ENCODE measurements around the gene TRMU.

The TRMU gene, protein sequence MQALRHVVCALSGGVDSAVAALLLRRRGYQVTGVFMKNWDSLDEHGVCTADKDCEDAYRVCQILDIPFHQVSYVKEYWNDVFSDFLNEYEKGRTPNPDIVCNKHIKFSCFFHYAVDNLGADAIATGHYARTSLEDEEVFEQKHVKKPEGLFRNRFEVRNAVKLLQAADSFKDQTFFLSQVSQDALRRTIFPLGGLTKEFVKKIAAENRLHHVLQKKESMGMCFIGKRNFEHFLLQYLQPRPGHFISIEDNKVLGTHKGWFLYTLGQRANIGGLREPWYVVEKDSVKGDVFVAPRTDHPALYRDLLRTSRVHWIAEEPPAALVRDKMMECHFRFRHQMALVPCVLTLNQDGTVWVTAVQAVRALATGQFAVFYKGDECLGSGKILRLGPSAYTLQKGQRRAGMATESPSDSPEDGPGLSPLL

DNA sequence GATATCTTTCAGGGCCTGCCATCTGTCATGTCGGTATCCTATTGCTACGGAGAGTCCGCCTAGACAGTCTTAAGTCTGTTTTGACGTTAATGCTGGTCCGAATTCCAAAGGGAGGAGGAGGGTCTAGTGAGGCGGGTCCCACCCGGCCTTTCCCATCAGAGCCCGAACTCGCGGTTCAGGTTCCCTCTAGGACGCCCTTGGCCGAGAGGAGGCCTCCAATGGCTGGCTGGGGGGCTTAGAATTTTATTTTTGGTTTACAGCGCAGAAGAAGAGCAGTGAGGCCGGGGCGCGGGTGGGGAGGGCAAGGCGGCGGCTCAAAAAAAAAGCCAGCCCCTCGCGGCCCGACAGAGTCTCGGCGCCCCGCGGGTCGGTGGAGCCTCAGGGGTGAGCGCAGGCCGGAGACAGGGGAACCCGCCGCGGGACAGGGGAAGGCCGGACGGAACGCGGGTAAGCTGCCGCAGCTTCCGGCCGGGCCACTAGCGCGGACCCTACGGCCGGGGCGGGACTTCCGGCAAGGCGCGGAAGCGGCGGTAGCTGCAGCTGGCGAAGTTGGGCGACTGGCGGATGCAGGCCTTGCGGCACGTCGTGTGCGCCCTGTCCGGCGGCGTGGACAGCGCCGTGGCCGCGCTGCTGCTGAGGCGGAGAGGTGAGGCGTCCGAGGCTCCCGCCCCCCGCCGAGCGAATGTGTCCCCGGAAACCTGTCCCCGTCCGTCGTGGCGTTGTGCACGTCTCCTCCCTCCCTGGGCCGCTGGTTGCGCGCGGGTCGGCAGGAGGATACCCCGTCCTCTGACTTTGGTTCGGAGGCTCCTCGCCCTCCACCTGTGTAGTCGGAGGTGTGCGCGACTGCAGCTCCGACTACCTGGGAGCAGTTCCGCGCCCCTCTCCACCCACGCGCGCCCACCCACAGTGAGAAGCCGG, at the start of gene TRMU:
Gene TRMU, plus strand, starts transcription at position 514 of the 918 bp plus-strand sequence. Its CDS starts 51 bp downstream, at position 565.
- peak; percentile 44 for DNase-seq (ENCODE audit: low read depth)

DNA sequence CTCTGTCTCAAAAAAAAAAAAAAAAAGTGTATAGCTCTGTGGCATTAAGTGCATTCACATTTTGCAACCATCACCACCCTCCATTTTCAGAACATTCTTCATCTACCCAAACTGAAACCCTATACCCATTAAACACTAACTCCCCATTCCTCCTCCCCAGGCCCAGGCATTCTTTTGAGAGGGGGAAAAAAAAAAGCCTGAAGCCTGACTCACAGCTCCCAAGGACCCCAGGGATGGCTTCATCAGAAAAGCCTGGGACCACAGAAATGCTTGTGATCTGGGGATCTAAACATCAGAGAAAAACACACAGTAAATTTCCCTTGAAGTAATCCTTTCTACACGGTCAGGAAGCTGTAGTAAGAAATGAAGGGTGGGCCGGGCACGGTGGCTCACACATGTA, 49.5 kb upstream of the TRMU start:
- no peak for DNase-seq (ENCODE audit: low read depth)

DNA sequence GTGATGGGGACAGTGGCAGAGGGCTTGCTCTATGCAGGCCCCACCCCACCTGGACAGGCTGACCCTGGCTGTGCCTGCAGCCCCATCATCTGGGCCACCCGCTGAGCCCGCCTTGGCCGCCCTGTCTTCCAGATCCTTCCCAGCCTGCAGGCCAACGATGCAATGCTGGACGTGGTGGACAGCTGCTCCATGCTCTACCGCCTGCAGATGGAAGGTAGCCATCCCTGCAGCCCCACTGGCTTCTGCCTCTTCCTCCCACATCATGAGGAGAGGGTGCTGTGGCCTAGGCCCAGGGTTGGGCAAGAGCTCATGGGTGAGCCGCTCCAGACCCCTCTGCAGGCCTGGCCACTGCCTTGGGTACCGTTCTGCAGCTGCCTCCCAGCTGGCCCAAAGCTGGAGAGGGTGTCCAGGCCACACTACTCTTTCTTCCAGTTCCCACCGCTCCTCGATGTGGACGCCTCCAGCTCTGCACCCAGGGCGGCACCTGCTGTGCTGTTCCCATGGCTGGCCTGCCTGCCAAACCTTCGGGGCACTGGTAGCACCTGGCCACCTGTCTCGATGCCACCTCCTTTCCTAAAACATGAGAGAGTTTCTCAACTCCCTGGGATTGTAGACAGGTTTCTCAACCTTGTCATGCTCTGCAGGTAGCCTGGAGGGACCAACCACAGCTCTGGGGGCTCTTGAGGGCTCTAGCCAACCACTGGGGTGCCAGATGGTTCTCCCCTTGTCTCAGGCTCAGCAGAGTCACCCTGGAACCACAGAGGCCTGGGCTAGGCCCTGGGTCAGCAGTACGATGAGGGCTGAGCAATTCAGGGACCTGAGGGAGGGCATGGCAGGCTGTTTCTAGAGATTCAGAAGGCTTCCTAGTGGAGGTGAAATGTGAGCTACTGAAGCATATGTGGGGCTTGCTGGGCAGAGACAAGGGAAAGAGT, 48.3 kb upstream of the TRMU start:
- no peak for DNase-seq (ENCODE audit: low read depth)

DNA sequence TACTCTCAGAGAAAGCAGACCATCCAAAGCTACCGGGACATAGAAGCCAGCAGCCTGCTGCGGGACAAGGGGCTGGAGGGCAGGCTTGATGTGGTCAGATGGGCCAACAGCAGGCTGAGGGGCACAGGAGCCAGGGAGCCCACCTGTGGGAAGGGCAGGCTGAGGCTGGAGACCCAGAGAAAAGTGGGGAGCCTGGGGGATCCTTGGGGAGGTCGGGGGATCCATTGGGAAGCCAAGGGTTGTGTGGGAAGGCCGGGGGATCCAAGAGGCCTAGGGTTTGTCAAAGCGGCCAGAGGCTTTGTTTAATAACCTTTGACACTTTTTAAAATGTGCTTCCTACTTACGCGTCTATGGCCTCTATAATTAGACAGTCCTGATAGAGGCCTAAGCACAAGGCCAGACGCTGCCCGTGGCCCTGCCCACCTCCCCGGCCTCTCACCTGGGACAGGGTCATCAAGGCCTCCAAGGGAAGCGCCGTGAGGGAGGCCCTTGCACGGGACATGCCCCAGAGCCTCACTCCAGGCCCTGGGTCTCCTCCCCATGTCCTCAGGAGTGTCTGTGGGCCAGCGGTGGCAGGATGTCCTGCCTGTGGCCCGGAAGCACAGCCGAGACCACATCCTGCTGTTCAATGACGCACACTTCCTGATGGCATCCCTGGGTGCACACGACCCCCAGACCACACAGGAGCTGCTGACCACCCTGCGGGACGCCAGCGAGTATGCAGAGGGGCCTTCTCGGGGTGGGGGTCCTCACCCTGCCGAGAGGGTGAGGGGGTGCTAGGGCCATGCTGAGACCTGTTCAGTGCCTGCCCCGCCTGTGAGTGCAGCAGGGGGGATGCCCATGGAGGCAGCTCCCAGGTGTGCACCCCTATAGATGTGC, 47.4 kb upstream of the TRMU start:
- DNase-seq (ENCODE audit: low read depth), result no peak

DNA sequence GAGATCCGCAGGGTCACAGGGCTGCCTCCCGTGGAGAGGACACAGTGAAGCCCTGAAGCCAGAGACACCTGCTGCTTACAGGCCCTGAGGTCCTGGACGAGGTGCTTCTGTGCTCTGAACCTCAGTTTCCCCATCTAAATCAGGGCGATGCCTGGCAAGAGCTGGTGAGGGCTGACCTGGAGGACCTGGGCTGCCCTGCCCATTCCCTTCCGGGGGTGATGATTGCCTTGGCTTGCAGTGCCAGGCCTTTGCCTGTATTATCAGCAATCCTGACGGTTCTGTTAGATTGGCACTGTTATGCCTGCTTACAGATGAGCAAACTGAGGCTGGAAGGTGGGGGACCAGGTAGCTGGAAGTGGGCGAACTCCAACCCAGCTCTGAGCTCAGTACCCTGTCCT, 46.7 kb upstream of the TRMU start:
- no peak for DNase-seq (ENCODE audit: low read depth)

DNA sequence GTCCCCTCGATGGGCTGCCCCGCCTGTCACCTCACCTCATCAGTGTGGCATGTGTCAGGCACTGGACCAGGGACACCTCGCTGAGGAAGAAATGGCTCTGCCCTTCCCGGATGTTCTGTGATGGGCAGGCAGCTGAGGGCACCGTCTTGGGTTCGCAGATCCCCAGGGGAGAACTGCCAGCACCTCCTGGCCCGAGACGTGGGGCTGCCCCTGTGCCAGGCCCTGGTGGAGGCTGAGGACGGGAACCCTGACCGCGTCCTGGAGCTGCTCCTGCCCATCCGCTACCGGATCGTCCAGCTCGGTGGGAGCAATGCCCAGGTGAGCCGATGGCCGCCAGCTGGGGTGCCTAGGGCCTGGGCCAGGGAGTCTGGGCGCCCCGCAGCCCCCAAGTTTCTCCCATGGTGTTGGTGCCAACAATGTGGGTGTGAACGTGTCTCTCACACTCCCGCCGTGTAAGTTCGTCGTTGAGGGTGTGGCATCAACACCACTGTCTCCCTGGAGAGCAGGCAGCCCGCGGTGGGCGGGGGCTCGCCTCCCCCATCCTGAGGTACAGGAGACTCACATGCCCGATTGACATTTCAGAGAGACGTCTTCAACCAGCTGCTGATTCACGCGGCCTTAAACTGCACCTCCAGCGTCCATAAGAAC, 46.1 kb upstream of the TRMU start:
- DNase-seq (ENCODE audit: low read depth), result no peak

DNA sequence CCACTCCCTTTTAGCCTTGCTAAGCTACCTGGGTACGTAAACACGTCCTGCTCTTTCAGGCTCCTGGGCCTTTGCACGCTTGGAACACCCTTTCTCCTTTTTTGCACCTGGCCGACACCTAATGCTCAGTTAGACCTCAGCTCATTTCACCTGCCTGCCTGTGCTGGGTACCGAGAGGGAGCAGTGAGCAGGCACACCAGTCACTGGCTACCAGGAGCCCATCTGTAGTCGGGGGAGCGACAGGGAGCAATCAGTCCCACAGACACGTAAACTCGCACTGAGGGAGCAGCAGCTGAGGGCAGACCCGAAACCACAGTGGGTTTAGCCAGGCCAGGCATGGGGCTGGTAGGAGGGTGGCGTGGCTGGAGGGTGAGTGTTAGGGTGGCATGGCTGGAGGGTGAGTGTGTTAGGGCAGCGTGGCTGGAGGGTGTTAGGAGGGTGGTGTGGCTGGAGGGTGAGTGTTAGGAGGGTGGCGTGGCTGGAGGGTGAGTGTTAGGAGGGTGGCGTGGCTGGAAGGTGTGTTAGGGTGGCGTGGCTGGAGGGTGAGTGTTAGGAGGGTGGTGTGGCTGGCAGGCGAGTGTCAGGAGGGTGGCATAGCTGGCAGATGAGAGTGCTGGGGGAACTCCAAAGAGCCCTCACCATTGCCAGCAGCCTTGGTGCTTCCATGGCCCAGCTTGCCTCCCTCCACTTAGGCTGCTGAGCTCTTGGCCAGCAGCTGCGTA, 45.2 kb upstream of the TRMU start:
- no peak for DNase-seq (ENCODE audit: low read depth)

DNA sequence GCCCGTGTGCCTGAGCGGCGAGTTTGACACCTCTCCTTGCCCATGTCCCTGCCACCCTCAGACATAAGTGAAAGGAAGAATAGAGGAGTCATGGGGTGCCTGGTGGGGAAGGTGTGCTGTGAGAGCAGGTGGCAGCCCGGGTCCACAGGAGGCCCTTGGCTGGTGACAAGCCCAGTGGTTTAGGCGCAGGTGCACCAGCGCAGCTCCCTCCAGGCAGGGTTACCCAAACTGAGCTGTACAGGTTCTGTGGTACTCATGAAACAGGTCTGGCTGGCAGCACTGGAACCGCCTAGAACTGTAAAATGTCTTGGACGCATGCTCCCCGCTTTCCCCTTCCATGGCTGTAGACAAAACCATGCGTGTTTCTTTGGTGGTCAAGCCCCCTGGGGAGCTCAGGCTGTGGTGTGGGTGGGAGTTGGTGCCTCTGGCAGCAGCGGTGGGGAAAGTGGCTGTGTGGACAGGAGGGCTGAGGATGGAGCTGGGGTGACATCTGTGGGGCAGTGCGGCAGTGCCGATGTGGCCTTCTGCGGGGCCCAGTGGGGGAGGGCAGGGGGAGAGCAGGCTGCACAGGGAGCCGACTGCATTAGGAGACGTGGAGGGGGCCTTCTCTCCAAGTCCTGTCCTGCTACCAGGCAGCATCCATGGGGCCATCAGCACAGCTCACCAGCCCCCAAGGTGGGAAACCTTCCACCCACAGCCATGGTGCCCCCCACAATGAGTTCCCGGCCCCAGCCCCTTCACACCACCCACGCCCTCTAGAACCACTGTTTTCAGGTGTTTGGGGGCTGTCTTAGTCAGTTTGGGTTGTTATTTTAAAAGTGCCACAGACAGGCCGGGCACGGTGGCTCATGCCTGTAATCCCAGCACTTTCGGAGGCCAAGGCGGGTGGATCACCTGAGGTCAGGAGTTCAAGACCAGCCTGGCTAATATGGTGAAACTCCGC, 44.4 kb upstream of the TRMU start:
- DNase-seq (ENCODE audit: low read depth), result no peak

DNA sequence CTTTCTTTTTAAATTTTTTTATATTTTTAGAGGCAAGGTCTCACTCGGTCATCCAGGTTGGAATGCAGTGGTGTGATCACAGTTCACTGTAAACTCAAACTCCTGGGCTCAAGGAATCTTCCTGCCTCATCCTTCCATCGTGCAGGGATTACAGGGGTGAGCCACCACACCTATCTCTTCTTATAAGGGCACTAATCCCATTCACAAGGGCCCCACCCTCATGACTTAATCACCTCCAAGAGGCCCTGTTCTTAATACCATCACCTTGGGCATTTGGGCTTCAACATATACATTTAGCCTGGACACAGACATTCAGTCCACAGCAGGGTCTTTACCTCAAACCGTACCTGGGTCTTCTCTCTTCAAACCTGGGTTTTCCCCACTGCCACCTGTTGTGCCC, 43.3 kb upstream of the TRMU start:
- no peak for DNase-seq (ENCODE audit: low read depth)

DNA sequence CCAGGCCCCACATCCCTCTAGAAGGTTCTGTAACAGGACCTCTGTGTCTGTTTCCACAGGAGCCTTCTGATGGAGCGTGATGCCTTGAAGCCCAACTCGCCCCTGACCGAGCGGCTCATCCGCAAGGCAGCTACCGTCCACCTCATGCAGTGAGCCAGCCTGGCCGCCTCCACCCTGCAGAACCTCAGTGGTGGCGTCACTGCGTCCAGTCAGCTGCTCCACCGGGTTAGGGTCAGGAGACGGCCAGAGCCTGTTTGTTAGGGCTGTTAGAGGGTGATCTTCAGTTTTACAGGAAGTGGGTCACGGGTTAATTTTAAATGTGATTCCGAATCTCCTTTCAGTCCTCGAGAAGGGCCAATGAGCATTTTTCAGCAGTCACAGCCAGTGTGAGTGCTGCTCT, 42.8 kb upstream of the TRMU start:
- no peak for DNase-seq (ENCODE audit: low read depth)

DNA sequence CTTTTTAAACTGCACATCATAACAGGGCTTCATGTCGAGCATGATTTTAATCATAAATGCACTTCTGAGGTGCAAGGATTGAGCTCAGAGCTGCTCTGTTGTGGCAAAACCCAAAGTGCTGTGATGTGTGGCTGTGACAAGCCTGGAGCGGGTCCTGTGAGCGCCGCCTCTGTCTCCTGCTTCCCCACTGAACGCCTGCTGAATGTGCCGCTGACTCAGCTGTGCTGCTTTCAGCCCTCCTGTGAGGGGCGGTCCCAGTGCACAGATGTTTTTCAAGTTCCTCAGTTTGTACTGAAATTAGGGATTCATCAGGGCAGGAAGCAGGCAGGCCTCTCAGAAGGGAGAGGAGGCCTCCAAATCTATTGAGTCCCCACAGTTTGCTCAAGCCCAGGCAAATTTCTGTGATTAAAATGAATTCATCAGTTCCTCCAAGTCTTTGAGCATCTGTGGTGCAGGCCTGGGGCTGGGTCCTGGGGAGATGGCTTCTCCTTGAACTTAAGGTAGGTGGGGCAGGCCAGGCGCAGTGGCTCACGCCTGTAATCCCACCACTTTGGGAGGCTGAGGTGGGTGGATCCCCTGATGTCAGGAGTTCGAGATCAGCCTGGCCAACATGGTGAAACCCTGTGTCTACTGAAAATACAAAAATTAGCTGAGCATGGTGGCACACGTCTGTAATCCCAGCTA, 41.8 kb upstream of the TRMU start:
- DNase-seq (ENCODE audit: low read depth), result no peak

DNA sequence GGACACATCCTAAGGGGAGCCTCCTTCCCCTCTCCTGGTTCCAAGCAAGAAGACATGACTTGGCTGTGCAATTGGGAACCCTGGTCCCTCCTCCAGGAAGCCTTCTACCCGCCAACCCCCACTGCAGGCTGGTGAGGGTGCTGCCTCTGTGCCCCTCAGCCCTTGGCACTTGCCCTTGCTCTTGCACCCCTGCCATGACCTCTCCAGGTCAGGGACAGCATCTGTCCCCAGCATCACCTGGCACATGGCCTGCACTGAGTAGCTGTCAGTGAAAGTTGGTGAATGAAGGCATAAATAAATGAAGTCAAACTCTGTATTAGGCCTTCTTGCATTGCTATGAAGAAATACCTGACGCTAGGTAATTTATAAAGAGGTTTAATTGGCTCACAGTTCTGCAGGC, 40.7 kb upstream of the TRMU start:
- DNase-seq (ENCODE audit: low read depth), result no peak

DNA sequence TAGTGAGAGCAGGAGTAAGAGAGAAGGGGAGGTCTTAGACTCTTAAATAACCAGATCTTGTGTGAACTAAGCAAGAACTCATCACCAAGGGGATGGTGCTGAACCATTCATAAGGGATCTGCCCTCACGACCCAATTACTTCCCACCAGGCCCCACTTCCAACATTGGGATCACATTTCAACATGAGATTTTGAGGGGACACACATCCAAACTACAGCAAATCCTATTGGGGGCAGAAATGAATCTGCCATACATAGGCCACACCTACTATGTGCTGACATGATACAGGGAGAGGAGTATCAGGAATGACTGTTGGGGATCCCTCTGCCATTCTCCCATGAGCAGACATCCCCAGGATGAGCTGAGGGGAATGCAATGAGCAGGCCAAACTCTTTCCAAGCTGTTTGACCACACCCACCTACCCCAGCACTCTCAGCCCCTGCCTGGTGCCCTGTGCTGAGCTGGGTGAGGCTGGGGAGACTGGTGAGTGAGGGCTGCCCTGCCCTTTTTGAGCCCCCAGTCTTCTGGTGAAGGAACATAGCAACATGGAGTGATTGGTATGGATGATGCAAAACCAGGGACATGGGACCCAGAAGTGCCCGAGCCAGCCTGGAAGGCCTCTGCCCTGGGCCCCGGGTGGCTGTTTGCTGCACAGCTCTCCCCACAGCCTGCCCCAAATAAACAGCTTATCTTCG, 40.1 kb upstream of the TRMU start:
- DNase-seq (ENCODE audit: low read depth), result no peak

DNA sequence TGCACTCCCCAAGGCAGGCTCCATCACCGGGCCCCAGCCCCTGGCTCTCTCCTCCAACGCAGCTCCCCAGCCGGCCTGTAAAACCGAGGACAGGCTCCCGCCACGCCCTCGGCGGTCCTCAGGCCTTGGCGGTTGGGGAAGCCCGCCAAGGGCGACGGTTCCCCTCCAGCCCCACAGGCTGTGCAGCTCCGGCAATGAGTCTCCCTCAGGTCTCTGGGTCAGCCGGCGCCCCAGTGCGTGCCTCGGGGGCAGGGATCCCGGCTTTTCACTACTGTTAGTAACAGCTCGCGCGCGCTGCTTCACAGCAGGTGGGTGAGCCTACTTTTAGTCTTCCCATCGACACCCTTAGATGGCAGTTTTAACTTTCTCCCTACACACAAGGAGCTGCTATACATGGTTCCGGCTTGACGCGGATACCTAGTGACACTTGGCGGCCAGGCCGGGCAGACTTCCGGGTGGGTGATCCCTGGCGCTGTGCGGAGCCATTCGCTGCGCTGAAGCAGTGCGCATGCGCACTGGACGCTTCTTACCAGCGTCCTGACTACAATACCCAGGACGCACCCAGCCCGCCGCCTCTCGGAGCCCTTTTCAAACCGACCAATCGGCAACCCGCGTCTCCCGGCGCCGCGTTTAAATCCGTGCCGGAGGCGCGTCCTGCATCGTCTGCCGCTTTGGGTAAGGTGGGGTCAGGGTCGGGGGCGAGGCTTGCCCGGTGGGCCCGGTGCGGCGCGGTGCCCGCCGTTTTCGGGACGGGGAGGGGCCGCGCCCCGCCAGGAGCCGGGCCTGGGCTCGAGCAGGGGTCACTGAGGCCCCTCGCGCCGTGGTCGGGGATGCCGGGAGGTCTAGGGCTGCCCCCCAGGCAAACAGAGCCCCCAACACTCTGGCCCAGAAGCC, 39.0 kb upstream of the TRMU start, which contains the start of gene GTSE1:
Gene GTSE1, plus strand, starts transcription at position 614 of the 894 bp plus-strand sequence. CDS start 531 bp downstream, outside the sequence.
- DNase-seq (ENCODE audit: low read depth), result peak; percentile 96

DNA sequence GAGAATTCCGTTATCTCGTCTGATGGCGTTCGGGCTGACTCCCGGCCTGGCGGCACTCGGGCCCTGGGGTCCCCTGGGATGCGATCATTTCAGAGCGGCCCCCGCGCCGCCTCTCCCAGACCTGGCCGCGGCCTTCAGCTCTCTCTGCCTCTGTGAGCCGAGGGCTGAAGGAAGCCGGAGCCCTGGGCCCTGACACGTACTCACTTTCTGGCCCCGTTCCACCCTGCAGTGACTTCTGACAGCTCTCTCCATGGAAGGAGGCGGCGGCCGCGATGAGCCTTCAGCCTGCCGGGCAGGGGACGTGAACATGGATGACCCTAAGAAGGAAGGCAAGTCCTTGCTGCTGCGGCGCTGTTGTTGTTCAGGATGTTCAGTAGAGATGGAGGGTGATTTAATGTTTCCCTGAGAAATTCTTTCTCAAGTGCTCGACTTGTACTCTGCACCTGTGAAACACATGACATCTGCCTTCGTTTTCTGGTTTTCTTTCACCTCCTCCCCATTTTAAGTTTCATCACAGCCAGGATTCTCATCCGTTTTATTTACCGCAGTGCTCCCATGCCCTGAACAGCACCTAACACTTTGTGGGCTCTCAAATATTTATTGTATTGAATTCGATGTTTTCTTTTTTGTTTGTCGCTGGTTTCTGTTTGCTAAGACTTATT, 38.2 kb upstream of the TRMU start:
- DNase-seq (ENCODE audit: low read depth), result no peak

DNA sequence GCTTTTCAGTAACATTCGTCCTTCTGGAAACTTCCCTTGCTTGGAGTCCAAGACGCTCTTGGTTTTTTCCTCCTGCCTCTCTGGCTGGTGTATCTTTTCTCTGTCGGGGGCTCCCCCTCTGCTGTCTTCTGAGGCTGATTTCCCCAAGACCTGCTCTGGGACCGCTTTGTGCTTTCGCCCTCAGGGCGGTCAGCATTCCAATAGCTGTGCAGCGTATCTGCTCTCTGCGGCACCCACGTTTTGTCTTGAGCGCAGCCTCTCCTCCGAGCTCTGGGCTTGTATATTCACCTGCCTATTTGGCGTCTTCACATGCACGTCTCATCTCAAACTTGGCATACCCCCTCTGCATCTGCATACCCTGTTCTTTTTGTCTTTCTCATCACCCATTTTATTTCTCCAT, 36.4 kb upstream of the TRMU start:
- no peak for DNase-seq (ENCODE audit: low read depth)

Data from T-helper 22 cell (primary cell).